GM18870 (cell line): ENCODE measurements around the gene AQP3.
"Not testable (repeated sequence)": the region's sequence is repeated elsewhere in the genome, so short reads cannot be mapped to it uniquely, and the experiment has no call there.

Source experiments
- ATAC-seq: cut with Tn5 transposase; IDR thresholded peaks from one replicate; pipeline ENCODE4 v1.9.1; 2021; ENCODE audit warnings: moderate library complexity; ENCODE audit not compliant: unreplicated experiment

Gene AQP3

GRCh38 chr9:33465596-33466564 lies 18.5 kb upstream of the AQP3 start:
- ATAC-seq = no peak

DNA sequence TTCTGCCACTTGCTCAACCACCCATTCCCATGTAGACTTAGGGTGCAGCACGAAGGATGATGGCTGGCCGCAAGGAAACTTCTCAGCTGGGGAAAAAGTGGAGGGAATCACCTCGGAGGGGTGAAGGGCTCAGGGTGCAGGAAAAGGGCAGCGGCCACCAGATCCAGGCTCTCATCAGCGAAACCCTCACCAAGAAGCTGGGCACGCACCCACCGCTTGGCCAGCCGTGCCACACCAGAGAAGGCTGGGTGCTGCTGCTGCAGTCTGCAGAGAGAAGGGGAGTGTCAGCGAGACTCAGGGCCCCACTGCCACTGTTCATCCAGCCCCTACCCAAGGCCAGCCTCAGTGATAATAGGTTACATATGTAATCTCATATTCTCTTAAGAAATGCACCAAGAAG lies 17.7 kb upstream of the AQP3 start:
- ATAC-seq = no peak

DNA sequence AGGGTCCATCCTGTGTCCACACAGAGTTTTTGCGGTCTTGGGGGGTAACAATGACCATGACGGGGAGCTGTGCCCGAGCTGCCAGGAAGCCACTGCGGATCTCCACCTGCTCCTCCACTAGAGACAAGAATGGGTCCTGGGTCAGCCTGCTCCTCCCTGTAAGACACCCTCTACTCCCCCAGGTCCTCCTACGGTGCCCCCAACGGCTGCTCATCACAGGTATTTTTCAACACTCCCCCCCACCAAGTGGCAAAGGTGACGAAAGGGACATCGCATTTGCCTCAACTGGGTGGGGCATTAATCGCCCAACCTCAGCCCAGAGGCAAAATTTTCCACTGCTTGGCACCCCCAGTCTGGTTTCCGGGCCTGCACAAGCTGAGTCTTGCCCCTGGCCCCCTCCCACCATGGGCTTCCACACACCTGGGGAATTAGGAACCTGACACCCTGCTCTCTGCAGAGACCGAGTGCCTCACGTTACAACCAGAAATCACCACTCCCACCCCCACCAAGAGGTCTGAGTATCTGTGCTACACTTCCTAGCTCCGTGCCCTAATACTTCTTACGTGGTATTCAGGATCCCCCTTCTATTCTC lies 16.7 kb upstream of the AQP3 start:
- no peak for ATAC-seq

GRCh38 chr9:33463151-33463550 lies 15.8 kb upstream of the AQP3 start:
- ATAC-seq = no peak

GRCh38 chr9:33461492-33461891 lies 14.1 kb upstream of the AQP3 start:
- no peak for ATAC-seq

DNA sequence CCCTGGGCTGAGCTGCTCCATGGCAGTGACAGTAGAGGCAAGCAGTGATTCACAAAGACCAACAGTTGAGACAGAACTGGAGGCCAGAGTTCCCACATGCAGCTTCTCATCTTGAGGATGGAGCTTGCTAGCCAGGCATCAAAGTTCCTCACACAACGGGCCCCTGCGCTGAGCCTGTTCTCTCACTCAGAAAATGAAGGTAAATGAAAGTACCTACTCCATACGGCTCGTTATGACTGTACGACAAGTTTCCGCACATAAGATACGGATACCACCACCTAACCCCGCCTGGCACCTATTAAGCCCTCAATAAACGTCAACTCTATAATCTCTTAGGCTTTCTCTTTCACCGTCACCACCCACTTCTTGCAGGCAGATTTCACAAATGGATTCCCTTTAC lies 13.5 kb upstream of the AQP3 start:
- ATAC-seq = no peak

GRCh38 chr9:33459115-33459514 lies 11.7 kb upstream of the AQP3 start:
- ATAC-seq = no peak

DNA sequence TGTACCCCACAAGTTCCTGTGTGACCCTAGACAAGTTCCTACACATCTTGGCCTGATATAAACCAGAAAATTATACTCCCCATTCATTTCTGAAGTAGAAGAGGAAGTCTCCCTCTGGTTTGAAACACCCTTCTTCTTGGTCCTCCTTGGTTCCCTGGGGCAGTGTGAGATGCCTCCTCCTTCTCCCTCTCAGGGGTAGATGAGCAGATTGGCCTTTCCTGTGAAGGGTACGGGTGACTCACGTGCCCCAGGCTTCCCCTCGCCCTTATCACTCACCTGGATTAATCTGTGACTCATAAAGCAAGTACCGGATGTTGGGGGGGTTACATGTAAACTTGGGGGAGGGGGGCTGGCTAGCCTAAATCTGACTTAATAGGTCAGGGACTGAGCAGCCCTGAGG lies 11.1 kb upstream of the AQP3 start:
- no peak for ATAC-seq

GRCh38 chr9:33455945-33456344 lies 8.6 kb upstream of the AQP3 start:
- ATAC-seq = no peak

GRCh38 chr9:33455456-33455855 lies 8.1 kb upstream of the AQP3 start:
- ATAC-seq = not testable (repeated sequence)

DNA sequence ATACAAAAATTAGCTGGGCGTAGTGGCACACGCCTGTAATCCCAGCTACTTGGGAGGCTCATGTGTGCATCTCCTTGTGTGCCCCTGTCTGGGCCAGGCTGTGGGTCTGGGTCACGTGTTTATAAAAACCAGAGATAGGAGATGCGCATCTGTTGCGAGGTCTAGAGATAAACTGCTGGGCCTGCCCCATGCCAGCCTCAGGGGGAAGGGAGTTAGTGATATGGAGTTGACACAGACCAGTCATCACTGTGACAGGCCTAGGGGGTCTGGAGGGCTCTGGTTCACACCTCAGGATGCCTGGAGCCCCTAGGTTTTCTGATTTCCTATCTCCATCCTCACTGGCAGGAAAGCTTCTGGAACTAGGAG lies 7.3 kb upstream of the AQP3 start:
- ATAC-seq = not testable (repeated sequence)

GRCh38 chr9:33453999-33454660 lies 6.7 kb upstream of the AQP3 start:
- ATAC-seq = no peak

- ATAC-seq = no peak
Measured at GRCh38 chr9:33453286-33453860, 6.0 kb upstream of the AQP3 start.

GRCh38 chr9:33452828-33453271 lies 5.5 kb upstream of the AQP3 start:
- ATAC-seq = no peak

DNA sequence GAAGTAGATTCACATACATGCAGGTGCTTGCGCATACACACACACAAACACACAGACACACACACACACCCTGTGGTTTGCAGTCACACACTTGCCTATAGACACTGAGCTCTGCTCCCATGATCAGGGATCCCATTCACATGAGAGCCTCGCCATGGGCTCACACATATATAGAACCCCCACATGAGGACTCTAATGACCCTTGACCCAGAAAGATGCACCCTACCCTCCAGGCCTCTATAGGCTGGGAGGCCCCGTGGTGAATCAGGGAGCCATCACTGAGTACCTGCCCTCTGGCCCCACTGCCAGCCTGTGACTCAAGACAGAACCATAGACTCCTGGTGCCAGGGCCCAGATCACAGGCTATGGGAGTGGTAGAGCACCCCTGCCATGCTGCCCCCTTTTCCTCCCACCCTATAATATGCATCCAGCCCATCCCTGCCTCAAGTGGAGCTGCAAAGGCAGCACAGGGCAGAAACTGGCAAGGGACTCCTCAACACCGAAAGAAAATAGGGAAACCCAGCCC lies 3.3 kb upstream of the AQP3 start:
- ATAC-seq = no peak

GRCh38 chr9:33449715-33450114 lies 2.3 kb upstream of the AQP3 start:
- no peak for ATAC-seq

GRCh38 chr9:33447799-33448553 lies 583 bp upstream of the AQP3 start:
- no peak for ATAC-seq

DNA sequence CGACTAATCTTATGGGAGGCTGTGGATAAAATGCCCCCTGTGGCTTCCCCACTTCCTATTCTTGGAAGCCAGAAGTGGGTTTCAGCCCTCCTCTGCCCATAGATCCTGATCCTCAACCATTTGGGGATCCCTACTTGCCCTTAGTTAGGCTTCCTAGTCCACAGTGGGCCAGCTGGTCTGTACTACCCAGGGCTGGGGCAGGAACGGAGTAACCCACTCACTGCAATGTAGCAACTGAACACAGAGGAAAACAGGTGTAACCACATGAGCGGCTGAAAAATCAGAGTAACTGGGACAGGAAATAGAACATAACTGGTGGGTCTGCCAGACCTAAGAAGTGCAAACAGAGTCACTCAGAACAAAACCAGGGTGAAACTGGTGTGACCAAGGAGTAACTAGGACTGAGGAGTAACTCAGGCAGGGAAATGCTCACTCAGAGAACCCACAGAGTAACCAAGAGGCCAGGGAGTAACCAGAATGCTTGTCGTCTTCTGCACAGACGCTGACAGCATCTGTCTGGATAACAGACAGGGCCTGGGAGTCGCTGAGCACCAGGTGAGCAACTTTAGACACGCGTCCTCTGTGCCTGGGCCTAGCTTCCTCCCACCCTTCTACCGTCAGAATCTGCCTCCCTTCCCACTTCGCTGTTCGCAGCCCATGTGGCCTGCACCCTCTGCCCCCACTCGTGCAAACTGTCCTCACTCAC lies 1.0 kb downstream of the AQP3 start:
- ATAC-seq = peak; percentile 95

DNA sequence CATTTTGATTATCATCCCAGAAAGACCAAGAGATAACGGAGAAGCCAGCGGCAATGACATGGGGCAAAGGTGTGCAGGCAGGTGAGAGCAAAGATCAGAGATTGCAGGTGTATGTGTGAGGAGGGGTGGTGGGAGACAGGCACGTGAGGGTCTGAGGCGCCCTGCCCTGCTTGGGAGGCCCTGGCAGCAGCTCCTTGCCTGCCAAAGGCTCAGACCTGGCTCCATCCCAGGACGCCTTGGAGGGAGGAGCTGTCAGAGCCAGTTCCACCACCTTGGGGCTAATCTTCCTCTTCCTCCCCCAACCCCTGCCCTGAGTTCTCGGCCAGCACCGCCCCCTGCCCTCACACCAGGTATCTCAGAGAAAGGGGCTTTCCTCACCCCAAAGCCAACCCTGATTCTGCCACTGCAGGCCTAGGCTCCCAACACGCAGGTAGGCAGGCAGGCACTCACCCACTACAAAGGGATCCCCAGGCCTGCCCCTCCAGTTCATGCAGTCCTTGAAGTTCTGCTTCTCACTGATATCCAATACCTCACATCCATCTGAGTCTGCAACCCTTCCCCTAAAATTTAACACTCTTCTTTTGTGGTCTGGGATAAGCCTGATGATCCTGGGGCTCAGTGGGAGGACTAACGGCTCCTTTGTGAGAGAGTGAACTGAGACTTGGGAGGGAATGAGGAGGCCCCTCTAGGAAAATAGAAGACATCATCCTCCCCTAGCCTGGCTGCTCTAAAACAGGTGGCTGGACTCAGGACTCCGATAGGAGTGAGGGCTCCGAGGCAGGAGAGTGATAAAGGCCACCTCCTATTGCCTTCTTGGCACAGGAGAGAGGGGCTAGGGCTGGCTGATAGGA lies 1.8 kb downstream of the AQP3 start:
- ATAC-seq = no peak
